ENCODE results near the gene ALG8.

Gene ALG8

DNA sequence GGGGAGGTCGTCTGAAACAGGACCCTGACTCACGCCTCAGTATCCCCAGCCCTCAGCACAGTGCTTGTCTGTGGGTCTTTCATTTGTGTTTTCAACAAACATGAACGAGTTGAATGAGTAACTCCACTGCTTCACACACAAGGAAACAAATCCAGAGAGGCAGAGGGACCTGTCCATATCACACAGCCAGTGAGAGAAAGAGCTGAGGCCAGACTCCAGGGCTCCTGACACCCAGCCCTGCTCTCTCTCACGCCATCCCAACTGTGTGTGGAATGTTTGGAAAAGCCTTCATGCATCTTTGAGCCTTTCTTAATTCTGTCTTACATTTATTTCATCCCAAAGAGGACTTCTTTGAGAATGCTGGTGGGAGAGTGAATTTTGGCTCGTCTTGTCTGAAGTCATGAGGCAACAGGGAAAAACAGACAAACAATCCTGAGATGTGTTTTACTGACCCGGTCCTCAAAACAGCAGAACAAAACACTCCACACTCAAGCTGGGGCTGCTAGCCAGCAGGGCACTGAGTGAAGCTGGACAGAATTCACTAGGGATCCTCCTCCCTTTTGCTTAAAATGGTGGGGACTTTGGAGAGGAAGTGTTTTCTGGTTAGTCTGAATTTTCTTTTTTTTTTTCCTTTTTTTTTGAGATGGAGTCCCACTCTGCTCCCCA is 19.7 kb upstream of the ALG8 start:
- no peak for DNase-seq

DNA sequence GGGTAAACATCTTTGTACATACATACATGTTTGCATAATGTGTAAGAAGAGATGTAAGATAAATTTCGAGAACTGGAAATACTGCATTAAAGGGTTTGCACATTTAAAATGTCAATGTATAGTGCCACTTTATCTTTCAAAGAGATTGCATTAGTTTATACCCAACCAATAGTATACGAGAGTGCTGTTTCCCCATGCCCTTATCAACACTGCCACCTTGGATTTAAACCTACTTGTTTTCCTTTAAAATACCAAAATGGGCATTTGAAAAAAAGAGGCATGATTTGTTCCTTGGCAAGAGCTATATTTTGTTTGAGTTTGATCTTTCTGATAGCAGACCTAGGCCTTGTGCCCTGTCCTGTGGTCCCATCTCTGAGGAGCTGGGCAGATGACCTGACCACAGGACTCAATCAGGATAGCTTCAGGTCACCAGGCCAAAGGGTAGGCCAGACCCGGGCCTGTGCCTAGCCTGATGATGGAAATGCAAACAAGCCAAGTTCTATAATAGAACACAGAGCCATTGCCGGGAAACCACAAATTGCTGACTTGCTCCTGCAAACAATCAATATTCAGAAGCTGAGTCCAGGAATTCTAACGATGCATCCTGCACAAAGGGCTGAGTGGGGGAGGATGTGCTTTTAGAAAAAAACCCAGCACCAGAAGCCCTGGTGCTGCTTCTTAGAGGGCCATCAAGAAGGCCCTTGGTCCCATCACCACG is 16.9 kb upstream of the ALG8 start:
- DNase-seq = no peak

DNA sequence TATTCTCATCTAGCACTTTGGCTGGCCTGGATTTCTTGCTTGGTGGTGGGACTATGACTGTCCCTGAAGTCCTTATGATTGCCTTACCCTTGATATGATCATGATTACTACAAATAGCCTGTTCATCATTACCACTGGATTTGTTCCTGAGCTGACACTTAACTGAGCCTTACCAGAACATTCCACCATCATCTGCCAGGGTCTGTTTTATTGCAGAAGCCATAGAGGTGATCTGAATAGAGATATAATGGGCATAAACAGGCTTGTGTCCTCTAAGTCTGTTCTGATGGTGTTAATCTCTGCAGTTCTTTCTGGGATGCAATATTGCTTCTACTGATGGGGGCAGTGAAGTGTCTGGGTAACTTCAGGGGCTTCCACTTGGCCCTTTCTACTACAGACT is 12.4 kb upstream of the ALG8 start:
- DNase-seq = no peak

DNA sequence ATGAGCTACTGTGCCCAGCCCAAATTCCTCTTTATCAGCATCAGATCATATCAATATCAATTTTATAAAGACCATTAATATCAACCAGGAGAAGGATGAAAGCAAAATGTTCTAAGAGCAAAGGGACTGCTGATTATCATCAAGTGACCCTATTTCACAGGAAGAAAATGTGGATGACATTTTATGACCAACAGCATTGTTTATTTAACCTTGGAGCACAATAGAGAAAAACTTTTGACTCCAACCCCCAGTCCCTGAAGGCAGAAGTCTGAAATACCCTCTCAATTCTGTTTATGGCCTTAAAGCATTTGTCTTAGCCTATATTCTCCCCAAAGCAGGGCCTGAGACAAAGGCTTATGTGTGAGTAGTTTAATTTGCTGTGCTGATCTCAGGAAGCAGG is 11.3 kb upstream of the ALG8 start:
- DNase-seq = no peak

DNA sequence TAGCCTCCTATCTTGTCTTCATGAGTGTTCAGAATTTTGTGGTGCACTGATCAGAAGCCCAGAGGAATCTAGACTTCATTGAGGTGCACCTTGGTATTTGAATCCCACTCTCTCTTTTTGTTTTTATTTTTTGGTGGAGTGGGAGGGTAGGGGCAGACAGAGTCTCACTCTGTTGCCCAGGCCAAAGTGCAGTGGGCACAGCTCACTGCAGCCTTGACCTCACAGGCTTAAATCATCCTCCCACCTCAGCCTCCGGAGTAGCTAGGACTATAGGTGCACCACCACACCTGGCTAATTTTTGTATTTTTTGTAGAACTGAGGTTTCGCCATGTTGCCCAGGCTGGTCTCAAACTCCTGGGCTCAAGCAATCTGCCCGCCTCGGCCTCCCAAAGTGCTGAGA is 10.9 kb upstream of the ALG8 start:
- no peak for DNase-seq

DNA sequence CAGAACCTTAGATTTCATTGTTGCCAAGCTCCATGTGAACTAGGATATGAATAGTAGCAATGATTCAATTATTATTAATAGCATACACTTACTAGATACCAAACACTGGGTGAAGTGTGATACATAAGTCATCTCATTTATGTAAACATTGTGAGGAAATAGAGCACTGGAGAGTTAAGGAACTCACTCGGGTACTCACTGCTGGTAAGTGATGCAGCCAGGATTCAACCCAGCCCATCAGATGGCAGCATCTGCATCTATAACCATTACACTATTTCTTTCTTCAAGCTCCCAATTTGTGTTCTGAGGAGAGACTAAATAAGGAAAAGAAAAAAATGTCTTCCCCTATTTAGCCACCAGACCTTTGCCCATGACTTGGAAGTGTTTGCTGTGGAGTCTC is 10.2 kb upstream of the ALG8 start:
- no peak for DNase-seq

DNA sequence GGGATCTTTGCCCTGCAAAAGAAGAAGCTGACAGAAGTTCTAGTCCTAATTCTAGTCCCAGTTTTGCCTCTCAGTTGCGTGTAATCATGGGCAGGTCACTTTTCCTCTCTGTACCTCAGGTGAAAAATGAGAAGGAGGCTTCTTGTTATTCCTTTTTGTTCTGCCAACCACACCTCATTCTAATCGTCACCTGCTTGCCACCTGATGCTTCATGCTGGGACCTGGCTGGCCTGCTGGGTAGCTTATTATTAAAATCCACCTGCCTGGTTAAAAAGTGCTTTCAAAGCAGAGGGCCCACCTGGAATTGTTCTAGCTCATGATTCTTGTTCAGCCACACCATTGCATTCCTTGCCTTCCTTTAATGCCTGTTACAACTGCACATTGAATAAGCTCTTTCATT is 8.4 kb upstream of the ALG8 start:
- DNase-seq = no peak

DNA sequence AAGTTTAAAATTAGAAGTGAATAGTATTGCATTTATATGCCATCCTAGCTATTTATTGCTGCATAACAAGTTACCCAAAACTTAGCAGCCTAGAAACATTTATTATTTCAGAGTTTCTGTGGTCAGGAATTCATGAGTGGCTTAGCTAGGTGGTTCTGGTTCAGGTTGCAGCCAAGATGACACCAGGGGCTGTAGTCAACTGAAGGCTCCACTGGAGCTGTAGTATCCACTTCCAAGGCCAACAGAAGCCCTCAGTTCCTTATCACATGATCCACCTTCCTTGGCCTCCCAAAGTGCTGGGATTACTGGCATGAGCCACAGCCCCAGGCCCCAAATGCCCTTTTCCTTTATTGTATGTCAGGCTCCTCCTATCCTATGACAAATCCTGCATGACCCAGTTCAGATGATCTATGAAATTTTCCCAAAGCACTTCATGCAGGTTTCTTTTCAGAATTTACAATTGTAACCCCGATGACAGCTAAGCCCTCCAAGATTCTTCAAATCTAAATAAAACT is 6.1 kb upstream of the ALG8 start:
- no peak for DNase-seq

DNA sequence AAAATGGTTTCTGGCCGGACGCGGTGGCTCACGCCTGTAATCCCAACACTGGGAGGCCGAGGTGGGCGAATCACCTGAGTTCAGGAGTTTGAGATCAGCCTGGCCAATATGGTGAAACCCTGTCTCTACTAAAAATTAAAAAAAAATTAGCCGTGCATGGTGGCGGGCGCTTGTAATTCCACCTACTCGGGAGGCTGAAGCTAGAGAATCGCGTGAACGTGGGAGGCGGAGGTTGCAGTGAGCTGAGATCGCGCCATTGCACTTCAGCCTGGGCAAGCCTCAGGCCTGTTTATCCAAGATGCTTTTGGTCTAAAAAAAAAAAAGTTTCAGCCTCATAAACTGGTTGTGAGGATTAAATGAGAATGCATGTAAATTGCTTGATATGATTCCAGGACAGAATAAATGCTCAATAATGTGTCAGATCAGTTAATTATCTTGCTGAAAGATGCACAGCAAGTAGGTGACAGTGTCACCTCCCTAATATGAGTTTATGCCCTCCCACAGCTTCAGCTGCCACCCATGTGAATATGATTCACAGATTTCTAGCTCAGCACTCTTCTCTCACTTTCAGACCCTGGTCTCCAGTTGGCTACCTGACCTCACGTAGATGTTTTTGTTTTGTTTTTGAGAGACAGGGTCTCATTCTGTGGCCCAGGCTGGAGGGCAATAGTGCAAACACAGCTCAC is 1.1 kb upstream of the ALG8 start:
- no peak for DNase-seq

DNA sequence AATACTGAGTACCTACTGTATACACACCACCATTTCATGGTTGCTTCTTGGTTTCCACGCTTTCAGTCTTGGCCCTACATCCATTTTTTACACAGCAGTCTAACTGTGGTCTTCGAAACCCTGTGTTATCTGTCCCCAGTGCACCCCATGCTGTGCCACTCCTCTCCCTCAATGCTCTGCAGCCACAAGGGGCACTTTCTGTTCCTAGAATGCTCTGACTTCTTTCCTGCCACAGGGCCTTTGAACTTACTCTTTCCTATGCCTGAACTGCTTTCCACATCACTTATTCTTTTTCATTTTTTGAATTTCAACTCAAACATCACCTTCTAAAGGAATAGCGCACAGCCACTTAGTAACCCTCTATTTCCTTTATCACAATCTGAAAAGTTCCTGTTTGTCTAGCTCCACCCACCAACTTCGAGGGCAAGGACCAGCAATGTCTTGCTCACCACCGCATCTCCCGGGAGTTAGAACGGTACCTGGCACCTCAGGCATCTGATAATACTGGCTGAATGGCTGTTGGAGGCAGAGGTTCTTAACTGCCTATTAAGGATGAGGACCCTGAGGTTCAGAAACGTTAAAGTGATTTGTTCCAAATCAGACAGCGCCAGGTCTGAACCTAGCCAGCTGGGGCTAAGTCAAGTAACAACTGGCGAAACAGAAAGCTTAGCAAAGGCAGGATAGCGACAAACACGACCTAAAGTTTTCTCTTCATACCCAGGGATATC is 568 bp downstream of the ALG8 start:
- peak in 1 of 4 experiments; percentile 25 for DNase-seq

DNA sequence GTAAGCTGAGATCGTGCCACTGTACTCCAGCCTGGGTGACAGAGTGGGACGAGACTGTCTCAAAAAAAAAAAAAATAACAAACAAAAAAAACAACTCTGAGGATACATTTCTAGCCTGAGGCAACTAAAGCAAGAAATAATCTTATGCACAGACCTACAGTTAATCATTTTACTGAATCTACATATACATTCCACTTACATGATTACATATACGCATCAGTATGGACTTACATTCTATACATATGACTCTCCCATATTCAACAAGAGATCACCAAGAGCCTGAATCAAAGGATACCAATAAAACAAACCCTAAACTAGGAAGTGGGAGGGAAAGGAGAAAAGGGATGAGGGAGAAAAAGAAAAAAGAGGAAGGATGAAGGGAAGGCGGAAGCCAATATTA is 1.1 kb downstream of the ALG8 start:
- DNase-seq = no peak

DNA sequence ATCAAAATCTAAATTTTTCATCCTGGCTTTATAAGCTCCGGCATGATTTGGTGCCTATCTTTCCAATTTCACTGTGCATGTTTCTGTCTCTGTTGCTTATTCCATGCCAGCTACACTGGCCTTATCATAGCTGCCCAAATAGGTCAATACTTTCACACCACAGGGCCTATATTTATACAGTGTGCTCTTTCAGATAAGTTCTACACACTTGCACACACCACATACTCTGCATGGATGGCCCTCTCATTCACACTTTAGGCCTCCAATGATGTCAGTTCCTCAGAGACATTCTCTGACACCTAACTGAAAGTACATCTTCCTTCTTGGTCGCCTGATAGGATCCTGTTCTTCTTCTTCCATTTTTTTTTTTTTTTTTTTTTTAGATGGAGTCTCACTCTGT is 7.0 kb downstream of the ALG8 start:
- no peak for DNase-seq

DNA sequence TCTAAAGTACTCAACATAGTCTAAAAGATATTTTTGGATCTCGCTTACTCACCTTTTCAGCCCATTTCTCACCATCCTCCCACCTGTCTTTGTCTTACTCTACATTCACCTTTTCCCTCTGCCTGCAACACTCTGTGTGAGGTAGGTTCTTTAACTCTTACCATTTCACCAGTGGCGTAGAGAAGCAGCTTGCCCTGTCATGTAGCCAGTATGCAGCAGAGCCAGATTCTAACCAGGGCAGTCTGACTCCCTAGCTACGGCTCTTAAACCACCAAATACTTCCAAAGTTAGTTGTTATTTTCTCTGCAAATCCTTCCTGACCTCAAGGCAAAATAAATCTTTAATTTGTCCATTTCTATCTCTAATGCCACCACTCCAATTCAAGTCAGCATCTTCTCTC is 7.5 kb downstream of the ALG8 start:
- no peak for DNase-seq

DNA sequence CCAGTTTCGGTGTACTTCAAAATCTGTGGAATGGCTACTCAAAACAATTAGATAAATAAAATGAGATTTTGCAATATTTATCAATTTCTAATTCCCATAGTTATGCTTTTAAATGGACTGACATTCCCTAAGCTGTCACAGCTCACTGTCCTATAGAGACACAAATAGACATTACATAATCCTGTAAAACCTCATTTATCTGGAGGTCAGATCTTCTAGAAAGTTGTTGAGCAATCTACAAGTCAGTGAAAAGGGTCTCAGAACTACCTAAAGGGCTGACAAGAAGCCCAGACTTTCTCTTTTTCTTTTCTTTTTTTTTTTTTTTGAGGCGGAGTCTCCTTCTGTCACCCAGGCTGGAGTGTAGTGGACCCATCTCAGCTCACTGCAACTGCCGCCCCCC is 12.0 kb downstream of the ALG8 start:
- no peak for DNase-seq

DNA sequence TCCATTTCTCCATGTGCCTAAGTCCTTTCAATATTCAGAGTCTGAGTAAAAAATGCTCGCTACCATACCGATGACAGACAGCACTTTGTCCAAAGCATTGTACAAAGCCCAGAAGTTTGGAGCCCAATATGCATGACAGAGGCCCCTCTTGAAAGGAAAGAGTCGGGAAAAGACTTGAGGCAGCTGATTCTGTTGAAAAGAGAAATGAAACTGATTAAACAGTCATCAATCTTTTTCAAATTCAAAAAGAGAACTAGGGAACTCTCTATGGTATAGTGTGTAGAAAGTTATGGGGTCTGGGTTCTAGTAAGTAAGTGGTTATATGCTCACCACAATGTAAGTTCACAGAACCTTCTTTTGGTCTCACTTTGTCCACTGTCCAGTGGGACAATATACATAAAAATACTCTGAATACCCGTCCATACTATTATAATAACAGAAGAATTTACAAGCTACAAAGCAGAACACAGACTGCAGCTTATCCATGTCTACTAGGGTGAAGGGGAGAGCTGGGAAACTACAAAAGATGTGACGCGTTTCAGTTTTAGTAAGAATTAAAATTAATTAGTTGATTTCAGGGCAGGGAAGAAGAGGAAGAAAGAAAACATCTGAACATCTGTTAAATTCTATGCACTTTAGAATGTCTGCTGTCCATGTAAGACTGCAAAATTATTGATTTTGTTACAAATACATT is 26.7 kb downstream of the ALG8 start:
- DNase-seq = no peak

DNA sequence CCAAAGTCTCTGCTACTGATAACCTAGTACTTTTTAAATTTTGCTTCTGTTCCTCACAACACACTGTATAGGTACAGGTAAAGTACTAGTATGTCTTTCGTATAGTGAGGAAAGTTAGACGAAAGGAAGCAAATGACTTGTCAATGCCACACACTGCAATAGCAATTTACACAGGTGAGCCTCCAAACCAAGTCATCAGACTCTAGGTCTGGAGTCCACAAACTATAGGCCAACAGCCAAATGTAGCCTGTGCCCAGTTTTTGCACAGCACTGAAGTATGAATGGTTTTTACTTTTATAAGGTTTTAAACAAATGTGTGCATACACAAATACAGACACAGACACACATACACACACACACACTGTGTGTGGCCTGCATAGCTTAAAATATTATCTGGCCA is 28.1 kb downstream of the ALG8 start:
- no peak for DNase-seq

DNA sequence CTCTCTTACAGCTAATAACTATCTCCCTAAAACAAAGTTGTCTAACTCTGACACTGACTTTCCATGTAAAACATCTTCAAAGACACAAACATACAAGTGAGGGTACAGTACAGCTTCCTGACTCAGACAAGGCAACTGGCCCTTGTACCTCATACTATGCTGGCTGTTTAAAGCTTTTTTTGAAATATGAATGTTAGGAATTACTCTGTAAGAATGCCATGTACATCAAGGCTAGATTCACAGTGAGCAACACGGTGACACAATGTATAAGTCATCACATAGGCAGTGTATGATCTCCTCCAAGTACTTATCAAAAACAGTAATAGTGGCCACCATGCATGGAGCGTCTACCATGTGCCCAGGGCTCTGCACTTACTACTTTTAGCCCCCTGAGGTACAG is 28.6 kb downstream of the ALG8 start:
- DNase-seq = no peak

DNA sequence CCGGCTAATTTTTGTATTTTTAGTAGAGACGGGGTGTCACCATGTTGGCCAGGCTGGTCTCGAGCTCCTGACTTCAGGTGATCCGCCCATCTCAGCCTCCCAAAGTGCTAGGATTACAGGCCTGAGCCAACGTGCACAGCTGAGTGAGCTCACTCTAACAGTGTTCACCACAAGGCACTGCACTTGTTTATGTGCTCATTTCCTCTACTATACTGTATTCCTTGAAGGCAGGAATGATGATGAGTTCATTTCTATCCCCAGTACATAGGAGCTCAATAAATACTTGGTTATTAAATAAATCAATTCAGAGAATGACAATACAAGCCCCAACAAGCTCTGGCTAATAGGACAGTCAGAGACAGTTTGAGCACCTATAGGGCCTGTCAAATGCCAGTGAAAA is 29.1 kb downstream of the ALG8 start:
- no peak for DNase-seq

DNA sequence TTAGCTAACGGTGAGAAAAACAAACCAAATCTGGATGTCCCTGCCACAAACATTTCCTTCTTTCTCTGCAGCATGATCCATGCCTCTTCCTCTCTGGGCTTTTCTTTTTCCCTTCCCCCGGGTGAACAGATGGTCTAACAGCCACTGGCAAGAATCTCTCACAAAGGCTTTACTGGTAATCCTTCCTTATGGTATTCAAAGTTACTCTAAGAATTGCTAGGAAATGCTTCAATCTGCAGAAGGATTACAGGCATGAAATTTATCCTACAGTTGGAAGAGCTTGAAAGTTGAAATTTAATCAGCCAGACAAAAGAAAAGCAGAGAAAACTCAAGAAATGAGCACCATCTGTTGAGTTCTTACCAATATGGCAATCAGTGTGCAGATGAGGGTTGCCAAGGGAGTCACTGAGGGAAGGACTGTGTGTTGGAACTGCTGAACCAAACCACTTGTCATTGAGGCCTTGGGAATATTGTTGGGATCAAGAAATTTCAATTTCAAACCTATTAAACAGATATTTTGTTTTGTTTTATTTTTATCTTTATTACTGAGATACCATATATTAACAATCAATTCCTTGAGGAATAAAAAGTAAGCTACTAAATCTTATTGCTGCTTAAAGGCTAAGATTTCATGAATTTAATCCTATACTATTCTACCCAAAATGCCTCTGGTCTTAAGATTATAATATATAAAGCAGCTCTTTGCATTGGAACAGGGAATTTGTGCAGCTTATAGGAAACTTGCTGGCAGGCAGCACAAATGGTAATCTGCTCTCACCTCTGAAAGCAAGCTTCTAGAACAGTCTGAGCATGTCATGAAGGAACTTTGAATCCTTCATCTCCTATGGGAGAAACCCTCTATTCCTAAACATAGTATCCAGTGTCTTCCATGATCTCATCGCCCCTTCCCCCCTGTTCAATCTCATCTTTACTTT is 30.1 kb downstream of the ALG8 start:
- no peak for DNase-seq

DNA sequence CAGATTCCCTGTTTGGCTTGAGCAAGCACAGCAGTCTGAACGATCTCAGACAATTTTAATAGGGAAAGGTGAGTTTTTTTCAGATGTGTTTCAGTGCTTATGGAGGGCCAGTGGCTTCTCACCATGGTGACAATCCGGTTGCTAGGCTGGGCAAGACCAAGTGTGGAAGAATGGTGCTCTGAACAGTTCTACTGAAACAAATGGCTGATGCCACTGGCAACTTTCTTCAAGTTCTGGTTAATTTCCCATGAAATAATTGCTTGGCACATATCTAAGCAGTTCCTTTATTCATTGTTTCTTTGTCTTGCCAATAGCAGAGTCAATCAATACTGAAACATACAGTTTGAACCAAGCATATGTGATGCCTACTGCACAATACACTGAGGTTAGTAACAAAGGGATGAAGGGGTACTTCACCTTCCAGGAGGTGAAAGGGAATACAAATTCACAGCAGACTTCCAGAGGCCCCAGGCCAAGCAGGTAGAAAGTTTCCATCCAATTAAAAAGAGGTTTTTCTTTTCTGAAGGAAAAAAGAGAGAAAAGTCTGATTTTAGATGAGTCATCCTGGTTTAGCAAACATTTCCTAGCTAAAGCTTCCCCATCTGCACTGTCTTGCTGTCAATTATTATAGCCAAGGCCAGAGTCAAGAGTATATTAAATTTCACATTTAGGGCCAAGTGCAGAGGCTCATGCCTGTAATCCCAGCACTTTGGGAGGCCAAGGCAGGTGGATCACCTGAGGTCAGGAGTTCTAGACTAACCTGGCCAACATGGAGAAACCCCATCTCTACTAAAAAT is 38.6 kb downstream of the ALG8 start:
- DNase-seq = no peak

DNA sequence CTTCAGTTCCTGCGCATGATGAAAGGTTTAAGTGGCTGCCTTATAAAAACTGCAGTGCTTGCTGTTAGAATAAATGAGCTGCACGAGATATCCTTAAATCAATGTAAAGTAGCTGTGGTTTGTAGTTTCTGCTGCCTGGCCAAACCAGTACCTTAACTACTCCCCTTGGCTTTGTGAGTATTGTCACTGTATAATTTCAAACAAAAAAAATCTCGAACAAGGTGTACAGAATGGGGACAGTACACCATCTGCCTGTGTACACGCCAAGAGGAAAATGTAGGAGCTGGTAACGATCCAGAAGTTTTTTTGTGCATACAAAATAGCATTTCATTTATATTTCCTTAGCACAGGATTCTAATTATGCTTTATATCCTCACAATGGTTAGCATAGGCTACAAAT is 39.2 kb downstream of the ALG8 start:
- no peak for DNase-seq

Data from activated naive CD4-positive, alpha-beta T cell (primary cell).